RWPE2 (cell line): Measurements from ENCODE around the gene FNBP1L.
A peak's percentile ranks its signal among the peaks of the same experiment; 100 is the strongest.

ENCODE experiments used
- ATAC-seq: fragments of 200-7000 bp; cut with Tn5 transposase; 3 replicates; pipeline ENCODE4 v1.9.1; 2021; ENCODE audit warnings: low read depth
- DNase-seq: peaks from one replicate; pipeline ENCODE4 v3.0.0-alpha.2; 2020; ENCODE audit warnings: low spot score
- H3K27ac ChIP-seq: fragments of 450-650 bp; 2 replicates; pipeline ENCODE4 v1.5.1; 2017; ENCODE audit warnings: mild to moderate bottlenecking; ENCODE audit not compliant: poor library complexity, severe bottlenecking
- H3K27me3 ChIP-seq: fragments of 250-450 bp; sonication (Bioruptor Pico); 2 replicates; pipeline ENCODE4 v1.5.1; 2021; ENCODE audit warnings: mild to moderate bottlenecking, moderate library complexity; ENCODE audit not compliant: insufficient read depth, poor library complexity, severe bottlenecking
- H3K36me3 ChIP-seq: fragments of 250-450 bp; sonication (Bioruptor Pico); 2 replicates; pipeline ENCODE4 v1.5.1; 2020; ENCODE audit warnings: low read depth, mild to moderate bottlenecking, moderate library complexity
- H3K4me1 ChIP-seq: fragments of 250-450 bp; sonication (Bioruptor Pico); 2 replicates; pipeline ENCODE4 v1.5.1; 2021; ENCODE audit warnings: mild to moderate bottlenecking, moderate library complexity; ENCODE audit not compliant: insufficient read depth, poor library complexity, severe bottlenecking
- H3K4me3 ChIP-seq: fragments of 250-450 bp; sonication (Bioruptor Pico); 2 replicates; pipeline ENCODE4 v1.5.1; 2021; ENCODE audit warnings: mild to moderate bottlenecking, moderate library complexity; ENCODE audit not compliant: severe bottlenecking
- H3K9me3 ChIP-seq: fragments of 250-450 bp; sonication (Bioruptor Pico); 2 replicates; pipeline ENCODE4 v1.5.1; 2021; ENCODE audit warnings: mild to moderate bottlenecking, moderate library complexity; ENCODE audit not compliant: severe bottlenecking
- TF ChIP-seq, protein P1 (sequence below): fragments of 450-650 bp; IDR thresholded peaks from one replicate; pipeline ENCODE4 v1.5.1; 2017; ENCODE audit warnings: mild to moderate bottlenecking, moderate library complexity; ENCODE audit not compliant: poor library complexity, severe bottlenecking

FNBP1L gene

GRCh38 chr1:93447481-93448291, at the start of gene FNBP1L:
Gene FNBP1L, plus strand, starts transcription at chr1:93448118. Its CDS starts 164 bp downstream, at chr1:93448282.
- TF ChIP-seq, protein P1, sequence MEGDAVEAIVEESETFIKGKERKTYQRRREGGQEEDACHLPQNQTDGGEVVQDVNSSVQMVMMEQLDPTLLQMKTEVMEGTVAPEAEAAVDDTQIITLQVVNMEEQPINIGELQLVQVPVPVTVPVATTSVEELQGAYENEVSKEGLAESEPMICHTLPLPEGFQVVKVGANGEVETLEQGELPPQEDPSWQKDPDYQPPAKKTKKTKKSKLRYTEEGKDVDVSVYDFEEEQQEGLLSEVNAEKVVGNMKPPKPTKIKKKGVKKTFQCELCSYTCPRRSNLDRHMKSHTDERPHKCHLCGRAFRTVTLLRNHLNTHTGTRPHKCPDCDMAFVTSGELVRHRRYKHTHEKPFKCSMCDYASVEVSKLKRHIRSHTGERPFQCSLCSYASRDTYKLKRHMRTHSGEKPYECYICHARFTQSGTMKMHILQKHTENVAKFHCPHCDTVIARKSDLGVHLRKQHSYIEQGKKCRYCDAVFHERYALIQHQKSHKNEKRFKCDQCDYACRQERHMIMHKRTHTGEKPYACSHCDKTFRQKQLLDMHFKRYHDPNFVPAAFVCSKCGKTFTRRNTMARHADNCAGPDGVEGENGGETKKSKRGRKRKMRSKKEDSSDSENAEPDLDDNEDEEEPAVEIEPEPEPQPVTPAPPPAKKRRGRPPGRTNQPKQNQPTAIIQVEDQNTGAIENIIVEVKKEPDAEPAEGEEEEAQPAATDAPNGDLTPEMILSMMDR: no peak
- peaks cover 28% of the 10 kb centered on the region for H3K4me1 ChIP-seq
- no peaks in the 10 kb centered on the region for H3K9me3 ChIP-seq
- peak within 1 kb of the TSS; percentile 80 for H3K27ac ChIP-seq
- no peaks in the 10 kb centered on the region for H3K27me3 ChIP-seq
- peak within 1 kb of the TSS; percentile 98 for H3K4me3 ChIP-seq
- DNase-seq (peak; percentile 84), ATAC-seq (peak; percentile 76)
- no peaks in the 10 kb centered on the region for H3K36me3 ChIP-seq

GRCh38 chr1:93399781-93400180, 48.1 kb upstream of the FNBP1L start:
- peaks cover 4% of the 10 kb centered on the region for H3K4me1 ChIP-seq
- ATAC-seq (peak; percentile 21; the same call in 1 of the 3 replicates), DNase-seq (no peak)
- no peaks in the 10 kb centered on the region for H3K9me3 ChIP-seq
- H3K27me3 ChIP-seq: no peaks in the 10 kb centered on the region
- H3K27ac ChIP-seq: no peak overlapping the region
- no peak overlapping the region for H3K4me3 ChIP-seq
- no peaks in the 10 kb centered on the region for H3K36me3 ChIP-seq
- TF ChIP-seq, protein P1: no peak

DNA sequence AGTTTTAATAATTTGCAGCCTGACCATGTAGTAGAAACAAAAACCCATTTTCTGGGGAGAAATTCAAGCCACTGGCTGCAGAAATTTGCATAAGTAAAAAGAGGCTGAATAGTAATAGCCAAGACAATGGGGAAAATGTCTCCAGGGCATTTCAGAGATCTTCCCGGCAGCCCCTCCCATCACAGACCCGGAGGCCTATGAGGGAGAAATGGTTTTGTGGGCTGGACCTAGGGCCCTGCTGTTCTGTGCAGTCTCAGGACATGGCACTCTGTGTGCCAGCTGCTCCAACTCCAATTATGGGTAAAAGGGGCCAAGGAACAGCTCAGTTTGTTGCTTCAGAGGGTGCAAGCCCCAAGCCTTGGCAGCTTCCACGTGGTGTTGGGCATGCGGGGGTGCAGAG, 39.7 kb upstream of the FNBP1L start:
- Histone ChIP-seq H3K4me1 (no peaks in the 10 kb centered on the region), H3K27ac (no peak overlapping the region), H3K36me3 (no peaks in the 10 kb centered on the region), H3K9me3 (no peaks in the 10 kb centered on the region), H3K27me3 (no peaks in the 10 kb centered on the region), H3K4me3 (no peak overlapping the region)
- no peak for ATAC-seq
- TF ChIP-seq, protein P1: no peak
- no peak for DNase-seq

DNA sequence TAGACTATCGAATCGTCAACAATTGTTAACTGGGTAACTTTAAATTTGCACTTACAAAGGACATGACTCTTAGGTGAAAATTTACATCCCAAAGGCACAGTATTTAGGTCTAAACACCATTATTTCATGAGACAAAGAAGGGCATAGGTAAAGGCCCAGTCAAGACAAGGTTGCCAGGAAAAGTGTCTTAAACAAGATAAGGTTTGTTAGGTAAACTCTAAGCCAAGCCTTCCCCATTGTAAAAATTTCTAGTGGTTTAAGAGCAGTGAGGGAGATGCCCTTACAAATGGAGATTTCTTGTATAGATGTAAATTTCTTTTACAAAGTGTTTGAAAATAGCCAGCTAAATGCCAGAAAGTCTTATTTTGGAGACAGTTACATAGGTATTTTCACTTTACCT, 36.9 kb upstream of the FNBP1L start:
- Histone ChIP-seq H3K9me3 (no peaks in the 10 kb centered on the region), H3K36me3 (no peaks in the 10 kb centered on the region), H3K27me3 (no peaks in the 10 kb centered on the region), H3K4me3 (no peak overlapping the region), H3K27ac (no peak overlapping the region), H3K4me1 (no peaks in the 10 kb centered on the region)
- TF ChIP-seq, protein P1: no peak
- DNase-seq: no peak
- ATAC-seq: no peak

GRCh38 chr1:93414749-93415148, 33.2 kb upstream of the FNBP1L start:
- TF ChIP-seq, protein P1: no peak
- H3K27me3 ChIP-seq: no peaks in the 10 kb centered on the region
- H3K4me3 ChIP-seq: no peak overlapping the region
- H3K4me1 ChIP-seq: no peaks in the 10 kb centered on the region
- H3K9me3 ChIP-seq: no peaks in the 10 kb centered on the region
- no peaks in the 10 kb centered on the region for H3K36me3 ChIP-seq
- H3K27ac ChIP-seq: no peak overlapping the region
- ATAC-seq (no peak), DNase-seq (no peak)
